ENCODE data around the gene UMODL1. TPM values are rescaled to one million over a fixed set of nuclear protein-coding genes. Genes with fewer than 3 reads are reported as not detected.

The UMODL1 gene
- total and polyA plus RNA-seq, 10 of the 15 experiments (the other 5 are each of a cell fraction or from before 2014, with no cell fraction given): 0.01 to 0.11 (median 0.03) TPM; not detected in 5

DNA sequence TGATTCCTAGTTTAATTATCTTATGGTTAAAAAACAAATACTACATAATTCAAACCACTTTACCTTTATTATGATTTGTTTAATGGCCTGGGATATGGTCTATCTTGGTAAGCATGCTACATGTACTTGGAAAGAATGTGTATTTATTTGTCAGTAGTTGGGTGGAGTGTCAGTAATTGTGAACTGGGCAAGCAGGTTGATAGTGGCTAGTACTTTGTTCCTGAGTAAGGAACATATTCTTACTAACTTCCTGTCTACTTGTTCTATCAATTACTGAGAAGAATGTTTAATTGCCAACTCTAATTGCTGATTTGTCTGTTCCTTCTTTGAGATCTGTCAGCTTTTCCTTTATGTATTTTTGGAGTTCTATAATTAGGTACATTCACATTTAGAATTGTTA lies 98.6 kb downstream of the UMODL1 start (continued):
- no peak for TF ChIP-seq CUX1 (IDR thresholded peaks at IDR 0.05; ENCODE audit: insufficient replicate concordance, low read depth, low read length)

DNA sequence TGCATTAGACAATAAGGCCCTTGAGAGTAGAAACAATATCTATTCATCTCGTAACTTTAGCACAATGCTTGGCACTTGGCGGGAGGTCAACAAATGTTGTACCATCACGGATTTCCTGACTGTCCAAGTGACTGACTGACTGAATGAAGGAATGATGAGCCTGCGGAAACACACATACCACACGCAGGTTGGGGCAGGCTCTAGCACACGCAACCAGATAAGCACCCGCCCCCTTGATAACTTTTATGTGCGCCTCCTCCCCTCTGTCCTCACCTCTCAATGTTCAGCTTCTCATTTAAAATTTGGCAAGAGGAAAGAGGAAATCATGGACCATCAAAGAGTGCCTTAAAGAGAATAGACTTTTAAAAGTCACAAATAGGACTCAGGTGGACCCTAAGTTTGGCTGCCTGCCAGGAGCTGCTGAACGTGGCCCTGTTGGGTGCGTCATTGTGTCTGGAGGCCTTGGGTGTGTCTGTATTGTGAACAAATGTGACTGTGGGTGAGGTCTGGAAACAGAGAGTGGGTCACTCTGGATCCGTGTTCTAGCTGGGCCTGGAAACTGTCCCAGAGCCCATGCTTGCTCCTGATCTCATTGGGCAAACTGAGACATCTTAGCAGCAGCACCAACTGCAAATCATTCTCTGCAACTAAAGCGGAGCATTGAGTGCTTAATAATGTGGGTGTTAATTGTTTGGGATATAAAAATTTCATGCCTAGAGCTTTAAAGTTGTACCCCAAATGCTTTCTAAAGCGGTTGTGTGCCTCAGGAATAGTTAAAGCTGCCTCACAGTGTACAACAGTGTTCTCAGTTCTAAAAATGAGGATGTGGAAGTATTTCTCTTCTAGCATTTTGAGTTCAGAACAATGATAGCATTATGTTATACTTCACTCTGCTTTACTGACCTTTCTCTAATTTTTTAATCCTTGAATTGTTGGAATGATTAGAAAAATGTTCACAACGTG lies 100.3 kb downstream of the UMODL1 start:
- no TSS peak for BruUV-seq (replicated peaks)
- Histone ChIP-seq H3K79me2 (ENCODE audit: control insufficient read depth, insufficient read depth, low read length) (no peaks in the 10 kb centered on the region), H2AFZ (ENCODE audit: control insufficient read depth, low read depth, low read length) (no peak overlapping the region), H3K36me3 (ENCODE audit: control insufficient read depth in 2 of 2, insufficient read depth in 2 of 2, low read length in 1 of 2) (no peaks in the 10 kb centered on the region), H4K20me1 (ENCODE audit: control insufficient read depth, insufficient read depth) (no peaks in the 10 kb centered on the region), H3K27ac (ENCODE audit: control insufficient read depth, insufficient read depth) (no peak overlapping the region), H3K4me2 (ENCODE audit: control insufficient read depth, insufficient read depth) (no peak overlapping the region), H3K4me3 (no peak overlapping the region), H3K9me3 (replicated peaks; ENCODE audit: control insufficient read depth, insufficient read depth, low read length) (no peaks in the 10 kb centered on the region; the same call in 2 of the 3 replicates), H3K9ac (ENCODE audit: control insufficient read depth, insufficient read depth, low read length) (no peak overlapping the region), H3K4me1 (ENCODE audit: control insufficient read depth, insufficient read depth, low read length) (no peaks in the 10 kb centered on the region), H3K27me3 (replicated peaks in 1 of 2; ENCODE audit: control insufficient read depth in 2 of 2, insufficient read depth in 2 of 2, low read length in 1 of 2) (0 out of 4 replicates have a peak, but pooled peaks cover 0 to 2% of the 10 kb centered on the region in 2 experiments)
- POLR2A ChIA-PET: interaction anchor here (0.9 to 1.1 kb wide), 2 partner anchors 17 to 49 kb away, joined by 3 read pairs; no protein-coding TSS in a partner anchor
- intact Hi-C loops (cut with micrococcal nuclease; ENCODE audit: unreplicated experiment): no loop called here
- no peak for FAIRE-seq
- RAD21 ChIA-PET (ENCODE audit: unreplicated experiment): interaction anchor here (0.6 to 1.5 kb wide), 5 partner anchors 47 to 365 kb away, joined by 3 to 7 read pairs (median 3); partner anchors contain the start of gene ABCG1
- ATAC-seq: 0 out of 3 replicates have a peak, but pooled peaks have one; percentile 31
- WGBS (ENCODE audit: insufficient coverage, insufficient replicate concordance, low lambda C conversion rate, missing lambda C conversion rate): 86% methylated on average over 14 of the region's 14 CpGs
- no peak for DNase-seq (ENCODE audit: low read depth, low spot score)
- in situ Hi-C loops (cut with MboI): loop anchor here (5.0 kb wide), 1 partner anchor 81 kb away; no protein-coding TSS in a partner anchor
- SMC1A ChIA-PET (ENCODE audit: uncharacterized antibody, unreplicated experiment): interaction anchor here (0.7 to 2.6 kb wide), 9 partner anchors 17 to 115 kb away, joined by 3 to 10 read pairs (median 4); no protein-coding TSS in a partner anchor
- CTCF ChIA-PET: interaction anchor here (0.8 to 3.6 kb wide), 2 partner anchors 67 to 88 kb away, joined by 3 to 22 read pairs; no protein-coding TSS in a partner anchor
- TF ChIP-seq HDGF (IDR thresholded peaks at IDR 0.05) (no peak), SPI1 (IDR thresholded peaks at IDR 0.05; ENCODE audit: borderline replicate concordance, insufficient read depth, low read depth, low read length) (peak; percentile 73; the same call in 1 of the 2 replicates), NFXL1 (IDR thresholded peaks at IDR 0.05; ENCODE audit: borderline replicate concordance) (no peak), ZBTB11 (CRISPR knock-in tag; IDR thresholded peaks at IDR 0.05) (no peak)
- TF ChIP-seq, protein P1, sequence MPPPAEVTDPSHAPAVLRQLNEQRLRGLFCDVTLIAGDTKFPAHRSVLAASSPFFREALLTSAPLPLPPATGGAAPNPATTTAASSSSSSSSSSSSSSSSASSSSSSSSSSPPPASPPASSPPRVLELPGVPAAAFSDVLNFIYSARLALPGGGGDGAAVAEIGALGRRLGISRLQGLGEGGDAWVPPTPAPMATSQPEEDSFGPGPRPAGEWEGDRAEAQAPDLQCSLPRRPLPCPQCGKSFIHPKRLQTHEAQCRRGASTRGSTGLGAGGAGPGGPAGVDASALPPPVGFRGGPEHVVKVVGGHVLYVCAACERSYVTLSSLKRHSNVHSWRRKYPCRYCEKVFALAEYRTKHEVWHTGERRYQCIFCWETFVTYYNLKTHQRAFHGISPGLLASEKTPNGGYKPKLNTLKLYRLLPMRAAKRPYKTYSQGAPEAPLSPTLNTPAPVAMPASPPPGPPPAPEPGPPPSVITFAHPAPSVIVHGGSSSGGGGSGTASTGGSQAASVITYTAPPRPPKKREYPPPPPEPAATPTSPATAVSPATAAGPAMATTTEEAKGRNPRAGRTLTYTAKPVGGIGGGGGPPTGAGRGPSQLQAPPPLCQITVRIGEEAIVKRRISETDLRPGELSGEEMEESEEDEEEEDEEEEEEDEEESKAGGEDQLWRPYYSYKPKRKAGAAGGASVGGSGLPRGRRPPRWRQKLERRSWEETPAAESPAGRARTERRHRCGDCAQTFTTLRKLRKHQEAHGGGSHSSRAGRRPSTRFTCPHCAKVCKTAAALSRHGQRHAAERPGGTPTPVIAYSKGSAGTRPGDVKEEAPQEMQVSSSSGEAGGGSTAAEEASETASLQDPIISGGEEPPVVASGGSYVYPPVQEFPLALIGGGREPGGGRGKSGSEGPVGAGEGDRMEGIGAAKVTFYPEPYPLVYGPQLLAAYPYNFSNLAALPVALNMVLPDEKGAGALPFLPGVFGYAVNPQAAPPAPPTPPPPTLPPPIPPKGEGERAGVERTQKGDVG (CRISPR knock-in tag; IDR thresholded peaks at IDR 0.05): no peak

All from GM12878 (cell line).